Peyer's patch (tissue), 4 donors: Measurements from ENCODE around the gene DACH1. TPM values are rescaled to one million over a fixed set of nuclear protein-coding genes. Genes with fewer than 3 reads are reported as not detected.

Source experiments
- DNase-seq, 3 donors: peaks; one replicate each; pipeline ENCODE4 v3.0.0-alpha.2; 2017 to 2019
- H3K27ac ChIP-seq, 4 donors: fragments of 200-600 bp; sonication (generic); one replicate each; pipeline ENCODE4 v1.5.1; 2016 to 2019
- H3K27me3 ChIP-seq, 2 donors: fragments of 200-600 bp; sonication (generic); one replicate each; pipeline ENCODE4 v1.5.1; 2019
- H3K36me3 ChIP-seq, 3 donors: fragments of 200-600 bp; sonication (generic); one replicate each; pipeline ENCODE4 v1.5.1; 2016 to 2019
- H3K4me1 ChIP-seq, 4 donors: fragments of 200-600 bp; sonication (generic); one replicate each; pipeline ENCODE4 v1.5.1; 2016 to 2019
- H3K4me3 ChIP-seq, 4 donors: fragments of 200-600 bp; sonication (generic); 1 replicate in 3 of 4; 2 replicates in 1 of 4; pipeline ENCODE4 v1.5.1; 2016 to 2019; ENCODE audit warnings: mild to moderate bottlenecking in 1 of 4
- H3K9me3 ChIP-seq, 4 donors: fragments of 200-600 bp; sonication (generic); one replicate each; pipeline ENCODE4 v1.5.1; 2016 to 2019; ENCODE audit warnings: mild to moderate bottlenecking in 1 of 4
- POLR2A ChIP-seq, 2 donors: fragments of 450-650 bp; IDR thresholded peaks; one replicate each; pipeline ENCODE4 v1.5.1; 2017; ENCODE audit warnings: antibody characterized with exemption in 2 of 2, mild to moderate bottlenecking in 2 of 2, moderate library complexity in 2 of 2
- total RNA-seq, 4 donors: library from RNA; depleted of rRNA; stranded (reverse); fragments of >200 nt; gene quantifications; one replicate each; pipeline ENCODE4 v1.1.0, GENCODE V29; 2016
- TF ChIP-seq, protein P1 (sequence below), 6 experiments: fragments of 450-650 bp in 4 of 6; fragments of 200-600 bp in 2 of 6; sonication (generic) in 1 of 6; IDR thresholded peaks; one replicate each; pipeline ENCODE4 v1.5.1; 2017 to 2019; ENCODE audit warnings: antibody characterized with exemption in 6 of 6, mild to moderate bottlenecking in 3 of 6, moderate library complexity in 1 of 6

DACH1 gene
- total RNA-seq, 4 donors from 2014 or later: 15.2 to 63.5 (median 24.4) TPM

DNA sequence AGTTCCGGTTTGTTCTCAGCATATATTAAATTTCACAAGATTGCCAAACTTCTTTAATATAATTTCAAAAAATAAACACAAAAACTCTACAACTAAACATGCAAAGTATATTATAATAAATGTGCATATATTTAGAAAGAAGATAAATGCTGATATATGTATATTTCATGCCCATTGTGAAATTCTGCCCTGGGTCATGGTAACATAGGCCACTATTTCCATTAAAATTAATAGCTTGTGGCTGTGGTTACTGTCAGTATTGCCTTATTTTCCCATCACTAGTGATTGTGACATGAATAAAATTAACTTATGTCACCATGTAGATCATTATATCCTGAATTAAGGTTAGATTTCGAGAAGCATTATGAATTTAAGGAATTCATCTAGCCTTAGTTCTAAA, 410.9 kb downstream of the DACH1 start:
- DNase-seq: no peak
- Histone ChIP-seq H3K4me1 (no peaks in the 10 kb centered on the region), H3K4me3 (no peak overlapping the region), H3K27me3 (no peaks in the 10 kb centered on the region), H3K27ac (no peak overlapping the region), H3K36me3 (no peaks in the 10 kb centered on the region), H3K9me3 (no peaks in the 10 kb centered on the region)
- TF ChIP-seq POLR2A (IDR thresholded peaks at IDR 0.05): no peak
- TF ChIP-seq, protein P1, sequence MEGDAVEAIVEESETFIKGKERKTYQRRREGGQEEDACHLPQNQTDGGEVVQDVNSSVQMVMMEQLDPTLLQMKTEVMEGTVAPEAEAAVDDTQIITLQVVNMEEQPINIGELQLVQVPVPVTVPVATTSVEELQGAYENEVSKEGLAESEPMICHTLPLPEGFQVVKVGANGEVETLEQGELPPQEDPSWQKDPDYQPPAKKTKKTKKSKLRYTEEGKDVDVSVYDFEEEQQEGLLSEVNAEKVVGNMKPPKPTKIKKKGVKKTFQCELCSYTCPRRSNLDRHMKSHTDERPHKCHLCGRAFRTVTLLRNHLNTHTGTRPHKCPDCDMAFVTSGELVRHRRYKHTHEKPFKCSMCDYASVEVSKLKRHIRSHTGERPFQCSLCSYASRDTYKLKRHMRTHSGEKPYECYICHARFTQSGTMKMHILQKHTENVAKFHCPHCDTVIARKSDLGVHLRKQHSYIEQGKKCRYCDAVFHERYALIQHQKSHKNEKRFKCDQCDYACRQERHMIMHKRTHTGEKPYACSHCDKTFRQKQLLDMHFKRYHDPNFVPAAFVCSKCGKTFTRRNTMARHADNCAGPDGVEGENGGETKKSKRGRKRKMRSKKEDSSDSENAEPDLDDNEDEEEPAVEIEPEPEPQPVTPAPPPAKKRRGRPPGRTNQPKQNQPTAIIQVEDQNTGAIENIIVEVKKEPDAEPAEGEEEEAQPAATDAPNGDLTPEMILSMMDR (IDR thresholded peaks at IDR 0.05): no peak

DNA sequence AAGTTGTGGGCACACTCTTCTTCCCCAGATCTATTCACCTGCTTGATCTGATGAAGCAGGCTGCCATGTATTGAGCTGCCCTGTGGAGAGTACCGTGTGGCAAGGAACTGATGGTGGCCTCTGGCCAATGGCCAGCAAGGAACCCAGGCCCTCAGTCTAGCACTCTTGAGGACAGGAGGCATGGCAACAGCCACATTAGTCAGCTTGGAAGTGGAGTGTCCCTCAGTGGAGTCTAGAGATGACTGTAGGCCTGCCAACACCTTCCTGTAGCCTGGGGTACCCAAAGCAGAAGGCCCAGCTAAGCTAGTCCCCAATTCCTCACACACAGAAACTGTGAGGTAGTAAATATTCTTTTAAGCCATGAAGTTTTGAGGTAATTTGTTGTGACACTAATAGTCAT, 412.5 kb downstream of the DACH1 start:
- H3K4me3 ChIP-seq: no peak overlapping the region
- no peak for DNase-seq
- H3K27ac ChIP-seq: no peak overlapping the region
- H3K4me1 ChIP-seq: no peaks in the 10 kb centered on the region
- H3K27me3 ChIP-seq: no peaks in the 10 kb centered on the region
- TF ChIP-seq POLR2A (IDR thresholded peaks at IDR 0.05): no peak
- TF ChIP-seq, protein P1 (IDR thresholded peaks at IDR 0.05): no peak
- H3K9me3 ChIP-seq: no peaks in the 10 kb centered on the region
- H3K36me3 ChIP-seq: no peaks in the 10 kb centered on the region

DNA sequence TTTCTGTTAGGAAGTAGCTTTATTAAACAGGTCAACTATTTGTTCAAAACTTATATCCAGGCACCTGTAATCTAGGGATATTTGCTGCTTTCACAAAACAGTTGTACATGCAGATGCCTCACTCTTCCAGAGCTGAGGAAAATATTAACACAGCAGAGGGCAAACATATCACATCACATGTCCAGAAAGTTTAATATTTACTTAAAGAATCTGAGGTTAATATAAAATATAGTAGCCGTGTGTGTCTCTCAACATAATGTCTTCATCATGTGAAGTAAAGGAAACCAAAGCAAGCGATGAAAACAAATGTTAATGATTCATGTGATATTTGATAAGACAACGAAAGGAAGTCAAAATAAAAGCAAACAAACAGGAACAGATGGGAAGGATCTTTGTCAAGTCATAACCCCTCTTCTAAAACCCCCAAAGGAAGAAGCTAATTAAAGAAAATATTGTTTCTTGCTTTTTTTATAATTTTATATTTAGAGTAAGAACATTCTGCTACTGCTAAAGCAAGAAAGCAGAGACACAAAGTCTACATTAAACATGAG, 418.8 kb downstream of the DACH1 start:
- H3K4me3 ChIP-seq: no peak overlapping the region
- no peak for DNase-seq
- H3K36me3 ChIP-seq: no peaks in the 10 kb centered on the region
- no peaks in the 10 kb centered on the region for H3K9me3 ChIP-seq
- no peaks in the 10 kb centered on the region for H3K4me1 ChIP-seq
- H3K27ac ChIP-seq: no peak overlapping the region
- no peaks in the 10 kb centered on the region for H3K27me3 ChIP-seq
- TF ChIP-seq POLR2A (IDR thresholded peaks at IDR 0.05): no peak
- TF ChIP-seq, protein P1 (IDR thresholded peaks at IDR 0.05): no peak

DNA sequence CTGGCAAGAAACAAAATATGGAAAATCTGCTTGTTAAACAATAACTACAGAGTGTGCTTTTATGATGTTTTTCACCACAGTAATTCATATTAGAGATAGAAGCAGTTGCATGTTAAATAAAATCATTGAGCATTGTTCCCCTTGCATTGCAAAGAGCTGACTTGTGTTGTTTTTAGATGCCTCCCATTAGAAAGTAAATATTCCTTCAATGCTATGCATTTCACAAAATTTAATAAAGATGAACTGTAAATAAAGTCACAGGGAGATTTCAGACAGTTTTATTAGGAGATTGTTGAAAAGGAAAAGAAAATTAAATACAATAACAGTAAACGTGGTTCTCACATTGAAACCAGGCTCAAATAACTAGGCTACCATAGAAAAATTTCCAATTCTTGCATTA, 429.3 kb downstream of the DACH1 start:
- no peaks in the 10 kb centered on the region for H3K4me1 ChIP-seq

DNA sequence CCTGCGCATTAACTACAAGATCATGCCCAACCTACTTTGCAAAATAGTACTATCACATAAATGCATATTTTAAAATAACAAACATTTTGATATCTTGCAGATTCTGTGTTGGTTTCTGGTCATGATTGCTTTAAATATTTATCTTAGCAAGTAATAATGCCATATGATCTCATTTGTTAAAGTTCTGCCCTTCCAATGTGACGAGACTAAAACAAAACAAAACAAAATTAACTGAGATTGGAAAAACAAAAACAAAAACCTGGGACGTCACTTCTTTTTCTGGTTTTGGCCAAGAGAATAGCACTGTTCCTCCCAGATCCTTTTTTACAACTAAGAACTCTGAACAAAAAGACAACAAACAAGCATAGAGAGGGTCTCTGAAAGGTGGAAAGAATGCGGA, 436.3 kb downstream of the DACH1 start:
- no peak for TF ChIP-seq POLR2A (IDR thresholded peaks at IDR 0.05)
- TF ChIP-seq, protein P1 (IDR thresholded peaks at IDR 0.05): no peak
- H3K4me3 ChIP-seq: no peak overlapping the region
- no peak overlapping the region for H3K27ac ChIP-seq
- H3K27me3 ChIP-seq: no peaks in the 10 kb centered on the region
- no peaks in the 10 kb centered on the region for H3K36me3 ChIP-seq
- DNase-seq: no peak
- H3K9me3 ChIP-seq: no peaks in the 10 kb centered on the region
- no peaks in the 10 kb centered on the region for H3K4me1 ChIP-seq

More for the DNA sequence above, 429.3 kb downstream of the DACH1 start:
- TF ChIP-seq POLR2A (IDR thresholded peaks at IDR 0.05): no peak
- TF ChIP-seq, protein P1 (IDR thresholded peaks at IDR 0.05): no peak
- H3K4me3 ChIP-seq: no peak overlapping the region
- H3K27ac ChIP-seq: no peak overlapping the region
- no peaks in the 10 kb centered on the region for H3K9me3 ChIP-seq
- H3K27me3 ChIP-seq: no peaks in the 10 kb centered on the region
- no peaks in the 10 kb centered on the region for H3K36me3 ChIP-seq
- no peak for DNase-seq

DNA sequence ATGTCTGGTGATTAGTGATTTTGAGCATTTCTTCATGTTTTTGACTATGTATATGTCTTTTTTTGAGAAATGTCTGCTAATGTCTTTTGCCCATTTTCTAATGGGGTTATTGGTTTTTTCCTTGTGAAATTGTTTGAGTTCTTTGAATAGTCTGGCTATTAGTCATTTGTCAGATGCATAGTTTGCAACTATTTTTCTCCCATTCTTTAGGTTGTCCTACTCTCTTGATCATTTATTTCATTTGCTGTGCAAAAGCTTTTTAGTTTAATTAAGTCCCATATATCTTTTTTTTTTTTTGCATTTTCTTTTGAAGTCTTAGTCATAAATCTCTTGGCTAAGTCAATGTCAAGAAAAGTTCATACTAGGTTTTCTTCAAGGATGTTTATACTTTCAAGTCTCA, 449.8 kb downstream of the DACH1 start:
- no peak for TF ChIP-seq POLR2A (IDR thresholded peaks at IDR 0.05)
- TF ChIP-seq, protein P1 (IDR thresholded peaks at IDR 0.05): no peak
- no peaks in the 10 kb centered on the region for H3K27me3 ChIP-seq
- H3K9me3 ChIP-seq: no peaks in the 10 kb centered on the region
- no peak for DNase-seq
- H3K36me3 ChIP-seq: no peaks in the 10 kb centered on the region
- no peak overlapping the region for H3K27ac ChIP-seq
- H3K4me3 ChIP-seq: no peak overlapping the region
- H3K4me1 ChIP-seq: no peaks in the 10 kb centered on the region
